Suprapubic skin (tissue), 4 donors: ENCODE data around the gene RANBP1.

ENCODE experiments used
- CTCF ChIP-seq, 2 donors: fragments of 200-600 bp in 1 of 2; fragments of 450-650 bp in 1 of 2; sonication (generic) in 1 of 2; IDR thresholded peaks; one replicate each; pipeline ENCODE4 v1.5.1; 2016 to 2019; ENCODE audit warnings: antibody characterized with exemption in 2 of 2, mild to moderate bottlenecking in 1 of 2, moderate library complexity in 1 of 2
- EP300 ChIP-seq: sonication (generic); formaldehyde crosslinking; IDR thresholded peaks from one replicate; pipeline ENCODE4 v1.6.1; 2017; ENCODE audit warnings: antibody characterized with exemption
- POLR2A ChIP-seq, 2 donors: fragments of 450-650 bp; IDR thresholded peaks; one replicate each; pipeline ENCODE4 v1.6.1; 2017; ENCODE audit warnings: antibody characterized with exemption in 2 of 2, mild to moderate bottlenecking in 2 of 2, moderate library complexity in 2 of 2
- POLR2AphosphoS5 ChIP-seq, 3 donors: sonication (generic); formaldehyde crosslinking; IDR thresholded peaks; one replicate each; pipeline ENCODE4 v1.6.1; 2017; ENCODE audit warnings: antibody characterized with exemption in 3 of 3

GRCh38 chr22:20164863-20165262, 49.0 kb downstream of the RANBP1 start:
- no peak for TF ChIP-seq CTCF (IDR thresholded peaks at IDR 0.05)
- TF ChIP-seq POLR2AphosphoS5 (IDR thresholded peaks at IDR 0.05): no peak
- TF ChIP-seq EP300: no peak
- no peak for TF ChIP-seq POLR2A (IDR thresholded peaks at IDR 0.05)
